GM12878 (cell line): ENCODE measurements around the gene B3GNT8.

Experiments used
- ATF7 ChIP-seq: fragments of 450-650 bp; IDR thresholded peaks from 2 replicates; pipeline ENCODE4 v1.6.1; 2016; ENCODE audit warnings: low read depth, mild to moderate bottlenecking
- EP300 ChIP-seq, 2 experiments: fragments of 150-350 bp in 1 of 2; IDR thresholded peaks; 2 replicates each; pipeline ENCODE4 v1.6.1; 2011 to 2012; ENCODE audit warnings: low read depth in 2 of 2, low read length in 2 of 2, borderline replicate concordance in 1 of 2, improper control_type of control experiment in 1 of 2, inconsistent platforms in 1 of 2; ENCODE audit not compliant: control insufficient read depth in 1 of 2
- EZH2 ChIP-seq: IDR thresholded peaks from 2 replicates; pipeline ENCODE4 v1.6.1; 2012; ENCODE audit warnings: low read depth, mild to moderate bottlenecking, control low read depth, inconsistent platforms, low read length, borderline replicate concordance; ENCODE audit not compliant: control insufficient read depth
- HDAC2 ChIP-seq: fragments of 200-600 bp; sonication (generic); IDR thresholded peaks from 2 replicates; pipeline ENCODE4 v1.6.1; 2017
- JUND ChIP-seq: IDR thresholded peaks from 2 replicates; pipeline ENCODE4 v1.6.1; 2012; ENCODE audit warnings: low read depth, mild to moderate bottlenecking, low read length, improper control_type of control experiment, moderate library complexity
- MXI1 ChIP-seq: fragments of 150-350 bp; IDR thresholded peaks from 2 replicates; pipeline ENCODE4 v1.6.1; 2011; ENCODE audit warnings: low read depth, mild to moderate bottlenecking, inconsistent platforms, low read length, improper control_type of control experiment
- SIX5 ChIP-seq: IDR thresholded peaks from 2 replicates; pipeline ENCODE4 v1.6.1; 2011; ENCODE audit warnings: mild to moderate bottlenecking, low read depth, low read length, moderate library complexity; ENCODE audit not compliant: severe bottlenecking
- TARDBP ChIP-seq: IDR thresholded peaks from 2 replicates; pipeline ENCODE4 v1.6.1; 2016; ENCODE audit warnings: borderline replicate concordance
- TCF12 ChIP-seq: IDR thresholded peaks from 2 replicates; pipeline ENCODE4 v1.6.1; 2011; ENCODE audit warnings: low read depth, mild to moderate bottlenecking, low read length
- ZNF217 ChIP-seq: fragments of 450-650 bp; IDR thresholded peaks from 2 replicates; pipeline ENCODE4 v1.6.1; 2017; ENCODE audit warnings: antibody characterized with exemption, mild to moderate bottlenecking
- TF ChIP-seq, protein P1 (sequence below), 3 experiments: IDR thresholded peaks in 2 of 3; conservative IDR thresholded peaks in 1 of 3; 2 replicates each; pipeline ENCODE4 v1.5.1; 2011; ENCODE audit warnings: low read depth in 3 of 3, low read length in 3 of 3, mild to moderate bottlenecking in 3 of 3, control low read depth in 2 of 3, moderate library complexity in 2 of 3, inconsistent platforms in 1 of 3, mixed read lengths in 1 of 3; ENCODE audit not compliant: control insufficient read depth in 2 of 3, insufficient read depth in 1 of 3; ENCODE audit errors: extremely low read depth in 1 of 3
- TF ChIP-seq, protein P2 (sequence below): fragments of 450-650 bp; IDR thresholded peaks from 2 replicates; pipeline ENCODE4 v1.6.1; 2017; ENCODE audit warnings: mild to moderate bottlenecking
- TF ChIP-seq, protein P3 (sequence below): IDR thresholded peaks from 2 replicates; pipeline ENCODE4 v1.6.1; 2012; ENCODE audit warnings: mild to moderate bottlenecking, low read depth, low read length

DNA sequence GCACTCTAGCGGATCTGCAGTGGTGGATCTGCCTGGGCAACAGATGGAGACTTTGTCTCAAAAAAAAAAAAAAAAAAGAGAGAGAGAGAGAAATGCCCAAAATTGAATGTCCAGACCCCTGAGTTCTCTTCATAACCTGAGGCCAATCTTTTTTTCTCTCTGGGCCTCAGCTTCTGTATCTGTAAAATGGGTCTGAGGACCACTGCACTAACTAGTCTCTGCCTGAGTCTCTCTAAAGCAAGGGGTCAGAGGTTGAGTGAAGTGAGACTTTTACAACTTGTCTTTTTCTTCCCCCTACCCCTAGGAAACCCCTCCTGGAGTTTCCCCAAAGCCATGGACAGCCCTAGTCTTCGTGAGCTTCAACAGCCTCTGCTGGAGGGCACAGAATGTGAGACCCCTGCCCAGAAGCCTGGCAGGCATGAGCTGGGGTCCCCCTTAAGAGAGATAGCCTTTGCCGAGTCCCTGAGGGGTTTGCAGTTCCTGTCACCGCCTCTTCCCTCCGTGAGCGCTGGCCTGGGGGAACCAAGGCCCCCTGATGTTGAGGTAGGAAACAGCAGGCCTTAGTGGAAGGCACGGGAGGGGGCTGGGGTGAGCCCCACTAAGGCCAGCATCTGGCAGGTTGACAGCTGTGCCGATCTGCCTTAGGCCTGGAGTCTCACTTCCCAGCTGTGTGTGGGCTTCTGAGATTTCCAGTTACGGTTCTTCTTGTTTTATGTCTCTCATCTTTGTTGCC is 49.0 kb downstream of the B3GNT8 start:
- TF ChIP-seq, protein P1, sequence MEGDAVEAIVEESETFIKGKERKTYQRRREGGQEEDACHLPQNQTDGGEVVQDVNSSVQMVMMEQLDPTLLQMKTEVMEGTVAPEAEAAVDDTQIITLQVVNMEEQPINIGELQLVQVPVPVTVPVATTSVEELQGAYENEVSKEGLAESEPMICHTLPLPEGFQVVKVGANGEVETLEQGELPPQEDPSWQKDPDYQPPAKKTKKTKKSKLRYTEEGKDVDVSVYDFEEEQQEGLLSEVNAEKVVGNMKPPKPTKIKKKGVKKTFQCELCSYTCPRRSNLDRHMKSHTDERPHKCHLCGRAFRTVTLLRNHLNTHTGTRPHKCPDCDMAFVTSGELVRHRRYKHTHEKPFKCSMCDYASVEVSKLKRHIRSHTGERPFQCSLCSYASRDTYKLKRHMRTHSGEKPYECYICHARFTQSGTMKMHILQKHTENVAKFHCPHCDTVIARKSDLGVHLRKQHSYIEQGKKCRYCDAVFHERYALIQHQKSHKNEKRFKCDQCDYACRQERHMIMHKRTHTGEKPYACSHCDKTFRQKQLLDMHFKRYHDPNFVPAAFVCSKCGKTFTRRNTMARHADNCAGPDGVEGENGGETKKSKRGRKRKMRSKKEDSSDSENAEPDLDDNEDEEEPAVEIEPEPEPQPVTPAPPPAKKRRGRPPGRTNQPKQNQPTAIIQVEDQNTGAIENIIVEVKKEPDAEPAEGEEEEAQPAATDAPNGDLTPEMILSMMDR (IDR thresholded peaks at IDR 0.05 in 2 of 3, conservative IDR thresholded peaks at IDR 0.05 in 1 of 3; ENCODE audit: control insufficient read depth in 2 of 3, extremely low read depth in 1 of 3, insufficient read depth in 1 of 3, low read depth in 3 of 3, low read length in 3 of 3) = peak; percentile 28 to 62 (median 60); a peak in 5 of 6 replicates
- TF ChIP-seq, protein P2, sequence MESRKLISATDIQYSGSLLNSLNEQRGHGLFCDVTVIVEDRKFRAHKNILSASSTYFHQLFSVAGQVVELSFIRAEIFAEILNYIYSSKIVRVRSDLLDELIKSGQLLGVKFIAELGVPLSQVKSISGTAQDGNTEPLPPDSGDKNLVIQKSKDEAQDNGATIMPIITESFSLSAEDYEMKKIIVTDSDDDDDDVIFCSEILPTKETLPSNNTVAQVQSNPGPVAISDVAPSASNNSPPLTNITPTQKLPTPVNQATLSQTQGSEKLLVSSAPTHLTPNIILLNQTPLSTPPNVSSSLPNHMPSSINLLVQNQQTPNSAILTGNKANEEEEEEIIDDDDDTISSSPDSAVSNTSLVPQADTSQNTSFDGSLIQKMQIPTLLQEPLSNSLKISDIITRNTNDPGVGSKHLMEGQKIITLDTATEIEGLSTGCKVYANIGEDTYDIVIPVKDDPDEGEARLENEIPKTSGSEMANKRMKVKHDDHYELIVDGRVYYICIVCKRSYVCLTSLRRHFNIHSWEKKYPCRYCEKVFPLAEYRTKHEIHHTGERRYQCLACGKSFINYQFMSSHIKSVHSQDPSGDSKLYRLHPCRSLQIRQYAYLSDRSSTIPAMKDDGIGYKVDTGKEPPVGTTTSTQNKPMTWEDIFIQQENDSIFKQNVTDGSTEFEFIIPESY = no peak
- TF ChIP-seq ATF7 = no peak
- TF ChIP-seq TCF12 = peak; percentile 92
- TF ChIP-seq, protein P3, sequence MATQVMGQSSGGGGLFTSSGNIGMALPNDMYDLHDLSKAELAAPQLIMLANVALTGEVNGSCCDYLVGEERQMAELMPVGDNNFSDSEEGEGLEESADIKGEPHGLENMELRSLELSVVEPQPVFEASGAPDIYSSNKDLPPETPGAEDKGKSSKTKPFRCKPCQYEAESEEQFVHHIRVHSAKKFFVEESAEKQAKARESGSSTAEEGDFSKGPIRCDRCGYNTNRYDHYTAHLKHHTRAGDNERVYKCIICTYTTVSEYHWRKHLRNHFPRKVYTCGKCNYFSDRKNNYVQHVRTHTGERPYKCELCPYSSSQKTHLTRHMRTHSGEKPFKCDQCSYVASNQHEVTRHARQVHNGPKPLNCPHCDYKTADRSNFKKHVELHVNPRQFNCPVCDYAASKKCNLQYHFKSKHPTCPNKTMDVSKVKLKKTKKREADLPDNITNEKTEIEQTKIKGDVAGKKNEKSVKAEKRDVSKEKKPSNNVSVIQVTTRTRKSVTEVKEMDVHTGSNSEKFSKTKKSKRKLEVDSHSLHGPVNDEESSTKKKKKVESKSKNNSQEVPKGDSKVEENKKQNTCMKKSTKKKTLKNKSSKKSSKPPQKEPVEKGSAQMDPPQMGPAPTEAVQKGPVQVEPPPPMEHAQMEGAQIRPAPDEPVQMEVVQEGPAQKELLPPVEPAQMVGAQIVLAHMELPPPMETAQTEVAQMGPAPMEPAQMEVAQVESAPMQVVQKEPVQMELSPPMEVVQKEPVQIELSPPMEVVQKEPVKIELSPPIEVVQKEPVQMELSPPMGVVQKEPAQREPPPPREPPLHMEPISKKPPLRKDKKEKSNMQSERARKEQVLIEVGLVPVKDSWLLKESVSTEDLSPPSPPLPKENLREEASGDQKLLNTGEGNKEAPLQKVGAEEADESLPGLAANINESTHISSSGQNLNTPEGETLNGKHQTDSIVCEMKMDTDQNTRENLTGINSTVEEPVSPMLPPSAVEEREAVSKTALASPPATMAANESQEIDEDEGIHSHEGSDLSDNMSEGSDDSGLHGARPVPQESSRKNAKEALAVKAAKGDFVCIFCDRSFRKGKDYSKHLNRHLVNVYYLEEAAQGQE = no peak
- TF ChIP-seq EZH2 = no peak
- no peak for TF ChIP-seq EP300 (IDR thresholded peaks at IDR 0.05; ENCODE audit: borderline replicate concordance in 1 of 2, control insufficient read depth in 1 of 2, low read depth in 2 of 2, low read length in 2 of 2)
- no peak for TF ChIP-seq TARDBP
- TF ChIP-seq MXI1 = no peak
- no peak for TF ChIP-seq JUND
- no peak for TF ChIP-seq HDAC2
- no peak for TF ChIP-seq SIX5
- TF ChIP-seq ZNF217 = no peak
